Esophagus (tissue), 2 donors: ENCODE data around the gene EEIG1. TPM values are rescaled to one million over a fixed set of nuclear protein-coding genes. Genes with fewer than 3 reads are reported as not detected.
A peak's percentile ranks its signal among the peaks of the same experiment; 100 is the strongest.

ENCODE experiments used
- H3K27ac ChIP-seq, 2 donors: one replicate each; pipeline ENCODE4 v1.5.1; 2013; ENCODE audit warnings: low read depth in 2 of 2, mild to moderate bottlenecking in 2 of 2, inconsistent platforms in 1 of 2, low read length in 1 of 2, moderate library complexity in 1 of 2
- H3K27me3 ChIP-seq, 2 donors: one replicate each; pipeline ENCODE4 v1.6.1; 2013; ENCODE audit warnings: low read length in 2 of 2, control low read depth in 1 of 2, mild to moderate bottlenecking in 1 of 2; ENCODE audit not compliant: insufficient read depth in 2 of 2, control insufficient read depth in 1 of 2
- H3K36me3 ChIP-seq, 2 donors: one replicate each; pipeline ENCODE4 v1.6.1; 2013; ENCODE audit warnings: low read length in 1 of 2; ENCODE audit not compliant: control insufficient read depth in 2 of 2, insufficient read depth in 2 of 2
- H3K4me1 ChIP-seq, 2 donors: one replicate each; pipeline ENCODE4 v1.6.1; 2013; ENCODE audit warnings: low read length in 1 of 2; ENCODE audit not compliant: control insufficient read depth in 2 of 2, insufficient read depth in 2 of 2
- H3K4me3 ChIP-seq, 2 donors: one replicate each; pipeline ENCODE4 v1.5.1; 2013; ENCODE audit warnings: low read length in 2 of 2, mild to moderate bottlenecking in 2 of 2, low read depth in 1 of 2, moderate library complexity in 1 of 2
- H3K9me3 ChIP-seq, 2 donors: one replicate each; pipeline ENCODE4 v1.6.1; 2013; ENCODE audit warnings: mild to moderate bottlenecking in 2 of 2, low read depth in 1 of 2, low read length in 1 of 2, moderate library complexity in 1 of 2; ENCODE audit not compliant: control insufficient read depth in 2 of 2, insufficient read depth in 1 of 2
- WGBS, 2 donors: extraction: QIAGEN DNeasy Blood & Tissue Kit; methylation state at CpG; one replicate each; pipeline ENCODE4 v1.1.7; 2013; 5-methylcytosine and 5-hydroxymethylcytosine counted together
- polyA plus RNA-seq, 2 donors: library from polyadenylated mRNA; stranded (reverse); fragments of 200-250 nt; gene quantifications; one replicate each; pipeline ENCODE4 v1.2.3, GENCODE V29; 2013
- donor health status: healthy with polysubstance abuse.
- donor health status: Bipolar disorder and iron deficiency.

Gene EEIG1
- polyA plus RNA-seq, 2 donors: 34.3 to 53.1 TPM

GRCh38 chr9:127977009-127977883 is 3.5 kb downstream of the EEIG1 start:
- Histone ChIP-seq H3K36me3 (peaks cover 0 to 12% of the 10 kb centered on the region in 2 donors), H3K4me3 (peak overlapping the region; percentile 87 to 98), H3K27me3 (no peaks in the 10 kb centered on the region), H3K27ac (peak overlapping the region; percentile 73 to 90), H3K9me3 (no peaks in the 10 kb centered on the region), H3K4me1 (peaks cover 25 to 55% of the 10 kb centered on the region in 2 donors)
- 44 to 59% methylated on average over 7 of the region's 7 CpGs for WGBS, 2 donors

GRCh38 chr9:127976498-127976897 is 4.3 kb downstream of the EEIG1 start:
- Histone ChIP-seq H3K36me3 (peaks cover 0 to 15% of the 10 kb centered on the region in 2 donors), H3K9me3 (no peaks in the 10 kb centered on the region), H3K27ac (peak overlapping the region; percentile 73 to 90), H3K4me3 (peak overlapping the region; percentile 26 to 98), H3K27me3 (no peaks in the 10 kb centered on the region), H3K4me1 (peaks cover 29 to 59% of the 10 kb centered on the region in 2 donors)
- 30 to 38% methylated on average over 6 of the region's 6 CpGs for WGBS, 2 donors

GRCh38 chr9:127975376-127976315 is 5.1 kb downstream of the EEIG1 start:
- 64 to 66% methylated on average over 10 of the region's 10 CpGs for WGBS, 2 donors
- Histone ChIP-seq H3K27me3 (no peaks in the 10 kb centered on the region), H3K4me1 (peaks cover 36 to 65% of the 10 kb centered on the region in 2 donors), H3K36me3 (peaks cover 0 to 15% of the 10 kb centered on the region in 2 donors), H3K27ac (peak overlapping the region; percentile 41 to 53), H3K9me3 (no peaks in the 10 kb centered on the region), H3K4me3 (peak overlapping the region; percentile 26 to 98)

- peak overlapping the region in 1 of 2 donors; percentile 5 for H3K4me3 ChIP-seq
- H3K9me3 ChIP-seq: no peaks in the 10 kb centered on the region
- no peaks in the 10 kb centered on the region for H3K27me3 ChIP-seq
- peaks cover 0 to 15% of the 10 kb centered on the region in 2 donors for H3K36me3 ChIP-seq
- H3K27ac ChIP-seq: peak overlapping the region in 1 of 2 donors; percentile 53
- H3K4me1 ChIP-seq: peaks cover 40 to 67% of the 10 kb centered on the region in 2 donors
- 41 to 45% methylated on average over 10 of the region's 10 CpGs for WGBS, 2 donors
These were observed 6.0 kb downstream of the EEIG1 start for GRCh38 chr9:127974769-127975261.

- Histone ChIP-seq H3K27me3 (no peaks in the 10 kb centered on the region), H3K27ac (peak overlapping the region in 1 of 2 donors; percentile 59), H3K9me3 (no peaks in the 10 kb centered on the region), H3K4me3 (peak overlapping the region in 1 of 2 donors; percentile 15), H3K36me3 (peaks cover 0 to 15% of the 10 kb centered on the region in 2 donors), H3K4me1 (peaks cover 40 to 67% of the 10 kb centered on the region in 2 donors)
- 44 to 53% methylated on average over 12 of the region's 12 CpGs for WGBS, 2 donors
These were observed 6.6 kb downstream of the EEIG1 start for GRCh38 chr9:127974001-127974768.

GRCh38 chr9:127973169-127974000 is 7.4 kb downstream of the EEIG1 start:
- Histone ChIP-seq H3K27me3 (no peaks in the 10 kb centered on the region), H3K9me3 (no peaks in the 10 kb centered on the region), H3K4me1 (peaks cover 43 to 72% of the 10 kb centered on the region in 2 donors), H3K36me3 (peaks cover 0 to 15% of the 10 kb centered on the region in 2 donors), H3K27ac (peak overlapping the region; percentile 84 to 99), H3K4me3 (peak overlapping the region in 1 of 2 donors; percentile 15)
- WGBS, 2 donors: 37 to 43% methylated on average over 17 of the region's 17 CpGs

GRCh38 chr9:127972236-127972871 is 8.4 kb downstream of the EEIG1 start:
- H3K4me3 ChIP-seq: peak overlapping the region; percentile 14 to 28
- H3K36me3 ChIP-seq: peaks cover 0 to 14% of the 10 kb centered on the region in 2 donors
- no peaks in the 10 kb centered on the region for H3K9me3 ChIP-seq
- H3K27ac ChIP-seq: peak overlapping the region; percentile 84 to 99
- 29 to 37% methylated on average over 12 of the region's 12 CpGs for WGBS, 2 donors
- no peaks in the 10 kb centered on the region for H3K27me3 ChIP-seq
- peaks cover 45 to 76% of the 10 kb centered on the region in 2 donors for H3K4me1 ChIP-seq
